Stimulated activated naive CD8-positive, alpha-beta T cell treated with anti-CD3 and anti-CD28 coated beads, Interleukin-15, Interleukin-2, amounts not matched to agents 100 U/mL and 50 U/mL, for 24 hours (primary cell): ENCODE results near the gene STAG1.
"Not testable (repeated sequence)": the region's sequence is repeated elsewhere in the genome, so short reads cannot be mapped to it uniquely, and the experiment has no call there.

Experiments
- ATAC-seq: fragments of 150-1000 bp; cut with Tn5 transposase; one replicate; pipeline ENCODE4 v1.10.0; 2021
- DNase-seq: peaks from one replicate; pipeline ENCODE4 v3.0.0; 2021

Gene STAG1

GRCh38 chr3:136752172-136752421, at the start of gene STAG1:
Gene STAG1, minus strand, starts transcription at chr3:136752378. Its CDS starts 121,480 bp downstream, at chr3:136630898.
- DNase-seq: no peak
- ATAC-seq: no peak

GRCh38 chr3:136801146-136801545, 49.0 kb upstream of the STAG1 start:
- ATAC-seq, DNase-seq: not testable (repeated sequence)

GRCh38 chr3:136792556-136793330, 40.6 kb upstream of the STAG1 start:
- DNase-seq: no peak

GRCh38 chr3:136790786-136791185, 38.6 kb upstream of the STAG1 start:
- ATAC-seq (no peak), DNase-seq (no peak)

More at GRCh38 chr3:136792556-136793330, 40.6 kb upstream of the STAG1 start:
- no peak for ATAC-seq

- ATAC-seq (no peak), DNase-seq (no peak)
These were observed 37.8 kb upstream of the STAG1 start for GRCh38 chr3:136789976-136790375.

GRCh38 chr3:136788154-136788553, 36.0 kb upstream of the STAG1 start:
- DNase-seq (no peak), ATAC-seq (no peak)

- ATAC-seq (peak; percentile 56), DNase-seq (peak; percentile 13)
These were observed 35.2 kb upstream of the STAG1 start for GRCh38 chr3:136787349-136787748.

- DNase-seq: no peak
- no peak for ATAC-seq
These were observed 31.6 kb upstream of the STAG1 start for GRCh38 chr3:136783708-136784191.

GRCh38 chr3:136780741-136781140, 28.6 kb upstream of the STAG1 start:
- no peak for DNase-seq
- no peak for ATAC-seq

- no peak for DNase-seq
These were observed 26.7 kb upstream of the STAG1 start for GRCh38 chr3:136778865-136779264.

GRCh38 chr3:136772709-136773108, 20.5 kb upstream of the STAG1 start:
- no peak for DNase-seq
- ATAC-seq: no peak

More at GRCh38 chr3:136778865-136779264, 26.7 kb upstream of the STAG1 start:
- no peak for ATAC-seq

- ATAC-seq, DNase-seq: not testable (repeated sequence)
These were observed 6.3 kb upstream of the STAG1 start for GRCh38 chr3:136758160-136759102.

- ATAC-seq: no peak
- DNase-seq: no peak
These were observed 3.0 kb upstream of the STAG1 start for GRCh38 chr3:136755192-136755591.

- DNase-seq (no peak), ATAC-seq (no peak)
These were observed 1.3 kb upstream of the STAG1 start for GRCh38 chr3:136753326-136753939.

- ATAC-seq (peak; percentile 93), DNase-seq (peak; percentile 99)
These were observed 496 bp upstream of the STAG1 start for GRCh38 chr3:136752422-136753325.

- peak; percentile 64 for DNase-seq
- ATAC-seq: peak; percentile 12
These were observed 634 bp downstream of the STAG1 start for GRCh38 chr3:136751316-136752171.

GRCh38 chr3:136750897-136751315, 1.3 kb downstream of the STAG1 start:
- ATAC-seq (no peak), DNase-seq (no peak)

GRCh38 chr3:136750209-136750896, 1.8 kb downstream of the STAG1 start:
- DNase-seq (no peak), ATAC-seq (no peak)

GRCh38 chr3:136749602-136750001, 2.6 kb downstream of the STAG1 start:
- not testable (repeated sequence) for DNase-seq

GRCh38 chr3:136749091-136749490, 3.1 kb downstream of the STAG1 start:
- DNase-seq (no peak), ATAC-seq (no peak)

More at GRCh38 chr3:136749602-136750001, 2.6 kb downstream of the STAG1 start:
- not testable (repeated sequence) for ATAC-seq
